Activated CD4-positive, alpha-beta T cell treated with anti-CD3 and anti-CD28 coated beads for 24 hours (primary cell): ENCODE results near the gene RTN3.
"Not testable (repeated sequence)": the region's sequence is repeated elsewhere in the genome, so short reads cannot be mapped to it uniquely, and the experiment has no call there.

Source experiments
- DNase-seq, 2 donors: peaks; one replicate each; pipeline ENCODE4 v3.0.0-alpha.2; 2020; ENCODE audit warnings: low read depth in 2 of 2

Gene RTN3

GRCh38 chr11:63681321-63682065 is at the start of gene RTN3:
TSS of gene RTN3 (plus strand) at chr11:63681500. CDS start at chr11:63681637, 137 bp downstream.
- peak; percentile 96 to 97 for DNase-seq

- peak; percentile 56 to 60 for DNase-seq
Measured at GRCh38 chr11:63635762-63636465, 45.4 kb upstream of the RTN3 start.

GRCh38 chr11:63638436-63638835 is 42.9 kb upstream of the RTN3 start:
- DNase-seq, result not testable (repeated sequence)

- DNase-seq, result no peak
Measured at GRCh38 chr11:63639199-63639832, 42.0 kb upstream of the RTN3 start.

- no peak for DNase-seq
Measured at GRCh38 chr11:63641727-63642126, 39.6 kb upstream of the RTN3 start.

DNA sequence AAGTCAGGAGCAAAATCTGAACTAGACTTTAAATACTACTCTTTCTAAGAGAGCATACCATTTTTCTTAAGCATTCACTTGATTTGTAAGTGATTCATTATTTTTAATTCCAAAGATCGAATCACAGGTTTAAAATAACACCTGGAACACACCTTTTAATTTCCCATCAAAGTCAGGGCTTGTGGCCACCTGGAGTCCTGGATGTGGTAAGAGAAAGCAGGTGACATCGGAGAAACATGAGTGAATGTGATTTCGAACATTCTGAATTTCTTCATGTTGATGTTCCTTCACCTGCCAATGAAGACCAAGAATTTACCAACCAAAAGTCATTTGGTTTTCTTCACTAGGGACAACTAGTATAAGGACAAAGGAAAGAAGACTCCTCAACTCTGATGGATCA is 38.1 kb upstream of the RTN3 start:
- DNase-seq, result no peak

DNA sequence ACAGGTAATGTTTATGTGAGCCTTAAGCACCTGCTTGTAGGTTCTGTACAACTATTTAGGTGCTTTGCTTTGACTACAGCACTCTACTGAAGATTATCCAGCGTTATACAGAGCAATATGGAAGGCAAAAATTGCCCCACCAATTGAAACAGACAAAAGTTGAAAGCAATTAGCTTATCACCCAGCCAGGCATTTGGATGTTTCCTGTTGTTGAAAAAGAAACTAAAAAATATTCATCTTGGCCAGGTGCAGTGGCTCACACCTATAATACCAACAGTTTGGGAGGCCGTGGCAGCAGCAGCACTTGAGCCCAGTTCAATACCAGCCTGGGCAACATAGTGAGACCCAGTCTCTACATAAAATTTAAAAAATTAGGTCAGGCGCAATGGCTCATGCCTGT is 28.6 kb upstream of the RTN3 start:
- DNase-seq, result no peak

DNA sequence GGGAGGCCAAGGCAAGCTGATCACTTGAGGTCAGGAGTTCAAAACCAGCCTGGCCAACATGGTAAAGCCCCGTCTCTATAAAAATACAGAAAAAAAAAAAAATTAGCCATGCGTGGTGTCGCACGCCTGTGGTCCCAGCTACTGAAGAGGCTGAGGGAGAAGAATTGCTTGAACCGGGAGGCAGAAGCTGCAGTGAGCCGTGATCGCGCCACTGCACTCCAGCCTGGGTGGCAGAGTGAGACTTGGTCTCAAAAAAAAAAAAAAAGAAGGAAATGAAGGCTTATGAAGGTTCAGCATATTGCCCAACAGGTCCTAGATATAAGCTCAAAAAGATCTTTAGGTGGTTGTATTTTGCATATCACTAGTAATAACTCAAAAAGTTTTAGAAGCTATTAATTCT is 20.3 kb upstream of the RTN3 start:
- no peak for DNase-seq

DNA sequence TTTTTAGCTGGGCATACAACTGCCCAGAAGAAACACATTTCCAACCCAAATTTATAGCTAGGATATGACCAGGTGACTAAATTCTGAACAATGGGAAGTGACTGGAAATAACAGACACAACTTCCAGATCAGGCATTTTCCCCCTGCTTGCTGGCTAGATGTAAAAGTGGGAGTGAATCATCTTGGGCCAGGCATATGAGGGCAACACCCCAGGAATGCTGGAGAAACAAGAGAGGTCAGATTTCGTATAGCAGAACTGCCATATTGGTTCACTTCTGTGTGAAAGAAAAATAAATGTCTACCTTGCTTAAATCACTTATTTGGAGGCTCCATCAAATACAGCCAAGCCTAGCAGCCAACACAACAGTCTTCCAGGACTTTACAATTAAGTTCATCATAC is 17.5 kb upstream of the RTN3 start:
- no peak for DNase-seq

DNA sequence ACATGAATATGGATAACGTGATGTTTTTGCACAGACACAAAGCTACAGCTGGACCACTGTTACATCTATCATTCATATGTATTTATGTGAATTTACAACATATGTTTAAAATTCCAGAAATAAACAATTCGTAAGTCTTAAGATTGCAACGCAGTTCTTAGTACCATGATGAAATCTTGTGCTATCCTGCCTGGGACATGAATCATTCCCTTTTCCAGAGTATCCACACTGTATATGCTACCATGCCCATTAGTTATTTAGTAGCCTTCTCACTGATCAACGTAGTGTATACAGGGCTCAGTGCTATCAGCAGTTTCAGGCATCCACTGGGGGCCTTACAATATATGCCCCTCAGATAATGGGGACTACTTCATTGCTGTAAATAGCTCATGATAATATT is 14.4 kb upstream of the RTN3 start:
- DNase-seq, result no peak

- DNase-seq, result no peak
Measured at GRCh38 chr11:63667995-63668795, 13.1 kb upstream of the RTN3 start.

- DNase-seq, result no peak
Measured at GRCh38 chr11:63670096-63670432, 11.2 kb upstream of the RTN3 start.

- DNase-seq, result no peak
Measured at GRCh38 chr11:63670433-63671321, 10.6 kb upstream of the RTN3 start.

DNA sequence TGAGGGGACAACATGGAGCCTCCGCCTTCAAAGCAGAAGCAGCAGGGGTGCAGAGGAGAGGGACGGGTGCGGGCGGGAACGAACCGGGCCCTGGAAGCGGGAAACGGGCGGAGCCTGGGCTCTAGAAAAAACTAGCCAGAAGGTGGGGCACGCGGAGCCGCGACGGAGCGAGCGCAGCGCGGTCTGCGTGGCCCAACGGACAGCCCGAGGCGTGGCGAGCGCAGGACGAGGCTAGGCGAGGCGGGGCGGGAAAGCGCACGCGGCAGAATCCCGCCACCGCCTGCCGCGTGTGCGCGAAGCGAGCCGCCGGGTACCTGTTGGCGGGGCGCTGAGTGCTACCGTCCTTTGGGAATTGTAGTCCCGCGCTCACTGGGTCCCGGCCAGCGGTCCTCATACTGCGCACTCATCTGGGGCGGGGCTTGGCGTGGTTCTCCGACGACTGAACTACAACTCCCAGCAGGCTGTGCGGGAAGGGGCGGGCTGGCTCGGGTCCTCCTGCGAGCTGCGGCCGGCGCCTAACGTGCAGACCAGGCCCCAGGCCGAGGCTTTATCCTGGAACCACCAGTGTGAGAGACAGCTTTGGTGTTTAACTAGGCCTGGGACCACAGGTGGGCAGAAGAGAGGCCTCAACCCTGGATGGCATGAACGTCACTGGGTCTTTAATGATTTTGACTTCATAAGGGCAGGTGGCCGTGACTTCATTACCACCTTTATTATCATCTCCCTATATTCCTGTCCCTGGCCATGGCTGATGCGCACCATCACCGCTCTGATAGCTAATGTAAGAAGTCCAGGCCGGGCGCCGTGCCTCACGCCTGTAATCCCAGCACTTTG is 9.8 kb upstream of the RTN3 start, which contains the start of gene ATL3:
Gene ATL3 (minus strand): TSS at position 55 of the 834 bp plus-strand sequence. CDS start 41 bp downstream, at position 14.
- DNase-seq, result peak; percentile 91 to 92

GRCh38 chr11:63672156-63672463 is 9.2 kb upstream of the RTN3 start:
- DNase-seq, result no peak

- no peak for DNase-seq
Measured at GRCh38 chr11:63672936-63673539, 8.3 kb upstream of the RTN3 start.

DNA sequence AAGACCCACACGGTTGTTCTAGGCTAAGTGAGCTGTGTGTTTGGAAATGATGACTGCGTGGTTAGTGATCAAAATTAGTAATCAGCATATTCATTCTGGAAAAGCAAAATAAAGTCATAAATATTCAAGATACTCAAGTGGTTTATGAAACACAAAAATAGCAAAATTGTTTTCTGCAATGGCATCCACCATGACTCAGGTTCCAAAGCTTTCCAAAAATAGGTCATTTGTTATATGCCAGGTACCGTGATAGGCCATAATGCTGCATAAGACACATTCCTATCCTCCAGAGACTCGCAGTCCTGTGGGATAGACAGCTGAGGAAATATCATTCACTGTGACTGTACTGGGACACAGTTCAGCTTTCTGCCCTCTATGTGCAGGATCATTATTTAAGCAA is 7.7 kb upstream of the RTN3 start:
- no peak for DNase-seq

- no peak for DNase-seq
Measured at GRCh38 chr11:63680834-63681320, 423 bp upstream of the RTN3 start.
